ENCODE data around the gene LAPTM5. TPM values are rescaled to one million over a fixed set of nuclear protein-coding genes. Genes with fewer than 3 reads are reported as not detected.

LAPTM5 gene
- total and polyA plus RNA-seq, 2 donors (not counting 3 experiments of a cell fraction or from before 2014, with no cell fraction given) = 83.4 to 95.2 TPM

- peak; percentile 90 for FAIRE-seq
- Histone ChIP-seq H3K4me1 (ENCODE audit: control insufficient read depth, extremely low read depth, insufficient read depth, low read length) (peaks cover 7% of the 10 kb centered on the region), H3K4me2 (ENCODE audit: insufficient read depth, low read length) (no peak overlapping the region), H3K9me1 (replicated peaks; ENCODE audit: control insufficient read depth, extremely low read depth, insufficient read depth, low read length) (no peaks in the 10 kb centered on the region), H3K27ac (ENCODE audit: insufficient read depth, low read depth, low read length) (no peak overlapping the region), H3K79me2 (ENCODE audit: control insufficient read depth, insufficient read depth, low read length) (no peaks in the 10 kb centered on the region), H2AFZ (ENCODE audit: low read depth, low read length) (no peak overlapping the region), H3K9ac (replicated peaks; ENCODE audit: extremely low read depth, insufficient read depth, low read length) (no peak overlapping the region), H3K4me3 (replicated peaks in 1 of 3; ENCODE audit: insufficient read depth in 1 of 3, low read depth in 1 of 3, low read length in 3 of 3) (no peak overlapping the region), H3K27me3 (ENCODE audit: control insufficient read depth in 2 of 2, insufficient read depth in 2 of 2, low read length in 2 of 2) (peaks cover 0 to 3% of the 10 kb centered on the region in 2 experiments), H3K36me3 (ENCODE audit: control insufficient read depth in 2 of 2, extremely low read depth in 1 of 2, insufficient read depth in 2 of 2, low read length in 2 of 2) (no peaks in the 10 kb centered on the region), H3K9me3 (replicated peaks; ENCODE audit: control insufficient read depth, insufficient read depth, low read length) (no peaks in the 10 kb centered on the region), H4K20me1 (replicated peaks; ENCODE audit: control insufficient read depth, extremely low read depth, insufficient read depth, low read length) (no peaks in the 10 kb centered on the region)
- dilution Hi-C loops (cut with MboI; ENCODE audit: extremely low pct_ligation_motif_present, low sequenced_read_pairs) (no loop called here), intact Hi-C loops (cut with micrococcal nuclease) (loop anchor here (1.0 to 2.0 kb wide), 3 partner anchors 17 to 1543 kb away; partner anchors contain the start of gene PTPRU)
- CTCF ChIA-PET = interaction anchor here (0.6 to 10.7 kb wide), 59 partner anchors 9 to 1561 kb away, joined by 3 to 726 read pairs (median 4); partner anchors contain the start of genes LAPTM5, MATN1, PTPRU and SDC3
- no TSS peak for BruUV-seq (replicated peaks)
- peak; percentile 78 for DNase-seq (ENCODE audit: low read depth, low spot score)
- no peak for TF ChIP-seq EZH2 (IDR thresholded peaks at IDR 0.05; ENCODE audit: borderline replicate concordance, low read depth, low read length, severe bottlenecking)
- no peak for TF ChIP-seq POLR2A (IDR thresholded peaks at IDR 0.05; ENCODE audit: low read depth, low read length)
- TF ChIP-seq CTCF (IDR thresholded peaks at IDR 0.05; ENCODE audit: extremely low read depth in 1 of 2, insufficient read depth in 1 of 2, low read depth in 1 of 2, low read length in 2 of 2) = peak; percentile 90 to 93
- POLR2A ChIA-PET = interaction anchor here (1.0 kb wide), 1 partner anchor 61 kb away, joined by 9 read pairs; no protein-coding TSS in a partner anchor
Measured at GRCh38 chr1:30779294-30780071, 21.9 kb upstream of the LAPTM5 start.

- no peaks in the 10 kb centered on the region for H3K36me3 ChIP-seq (ENCODE audit: control insufficient read depth in 2 of 2, extremely low read depth in 1 of 2, insufficient read depth in 2 of 2, low read length in 2 of 2)
- CTCF ChIA-PET = interaction anchor here (1.0 to 10.7 kb wide), 19 partner anchors 9 to 149 kb away, joined by 3 to 726 read pairs (median 10); partner anchors contain the start of genes LAPTM5, MATN1 and SDC3
- no peaks in the 10 kb centered on the region for H3K9me3 ChIP-seq (replicated peaks; ENCODE audit: control insufficient read depth, insufficient read depth, low read length)
- H3K4me2 ChIP-seq (ENCODE audit: insufficient read depth, low read length) = no peak overlapping the region
- DNase-seq (ENCODE audit: low read depth, low spot score) = no peak
- intact Hi-C loops (cut with micrococcal nuclease) (loop anchor here (1.0 to 2.0 kb wide), 3 partner anchors 16 to 1543 kb away; partner anchors contain the start of gene PTPRU), dilution Hi-C loops (cut with MboI; ENCODE audit: extremely low pct_ligation_motif_present, low sequenced_read_pairs) (no loop called here)
- TF ChIP-seq CTCF (IDR thresholded peaks at IDR 0.05; ENCODE audit: extremely low read depth in 1 of 2, insufficient read depth in 1 of 2, low read depth in 1 of 2, low read length in 2 of 2) (no peak), GATA2 (IDR thresholded peaks at IDR 0.05; ENCODE audit: insufficient read depth, insufficient read length, low read depth, low read length) (no peak), MAX (IDR thresholded peaks at IDR 0.05; ENCODE audit: insufficient read depth, insufficient read length) (no peak)
- no peak overlapping the region for H2AFZ ChIP-seq (ENCODE audit: low read depth, low read length)
- H3K27me3 ChIP-seq (ENCODE audit: control insufficient read depth in 2 of 2, insufficient read depth in 2 of 2, low read length in 2 of 2) = peaks cover 2 to 3% of the 10 kb centered on the region in 2 experiments
- POLR2A ChIA-PET = interaction anchor here (1.7 kb wide), 1 partner anchor 60 kb away, joined by 10 read pairs; no protein-coding TSS in a partner anchor
- H4K20me1 ChIP-seq (replicated peaks; ENCODE audit: control insufficient read depth, extremely low read depth, insufficient read depth, low read length) = no peaks in the 10 kb centered on the region
- FAIRE-seq = no peak
- H3K9ac ChIP-seq (replicated peaks; ENCODE audit: extremely low read depth, insufficient read depth, low read length) = no peak overlapping the region
- H3K9me1 ChIP-seq (replicated peaks; ENCODE audit: control insufficient read depth, extremely low read depth, insufficient read depth, low read length) = no peaks in the 10 kb centered on the region
- H3K79me2 ChIP-seq (ENCODE audit: control insufficient read depth, insufficient read depth, low read length) = no peaks in the 10 kb centered on the region
- no peak overlapping the region for H3K27ac ChIP-seq (ENCODE audit: insufficient read depth, low read depth, low read length)
- H3K4me3 ChIP-seq (replicated peaks in 1 of 3; ENCODE audit: insufficient read depth in 1 of 3, low read depth in 1 of 3, low read length in 3 of 3) = no peak overlapping the region
- BruUV-seq (replicated peaks) = no TSS peak
- H3K4me1 ChIP-seq (ENCODE audit: control insufficient read depth, extremely low read depth, insufficient read depth, low read length) = peaks cover 7% of the 10 kb centered on the region
Measured at GRCh38 chr1:30778979-30779293, 21.4 kb upstream of the LAPTM5 start.
